Ishikawa (cell line): ENCODE results near the gene FAM168A.

Experiments used
- CEBPB ChIP-seq: IDR thresholded peaks from 2 replicates; pipeline ENCODE4 v1.6.1; 2012
- CREB1 ChIP-seq: IDR thresholded peaks from 2 replicates; pipeline ENCODE4 v1.6.1; 2012; ENCODE audit warnings: low read depth
- EP300 ChIP-seq: IDR thresholded peaks from 2 replicates; pipeline ENCODE4 v1.6.1; 2012; ENCODE audit warnings: borderline replicate concordance
- FOXM1 ChIP-seq: IDR thresholded peaks from 2 replicates; pipeline ENCODE4 v1.6.1; 2012; ENCODE audit warnings: low read depth, borderline replicate concordance
- MAX ChIP-seq: IDR thresholded peaks from 2 replicates; pipeline ENCODE4 v1.6.1; 2012
- NFIC ChIP-seq: IDR thresholded peaks from 2 replicates; pipeline ENCODE4 v1.6.1; 2012
- RAD21 ChIP-seq: IDR thresholded peaks from 2 replicates; pipeline ENCODE4 v1.6.1; 2012; ENCODE audit warnings: low read depth
- TAF1 ChIP-seq: IDR thresholded peaks from 2 replicates; pipeline ENCODE4 v1.6.1; 2012; ENCODE audit warnings: low read depth, mild to moderate bottlenecking
- TCF12 ChIP-seq: IDR thresholded peaks from 2 replicates; pipeline ENCODE4 v1.6.1; 2012; ENCODE audit warnings: low read depth
- TEAD4 ChIP-seq: IDR thresholded peaks from 2 replicates; pipeline ENCODE4 v1.6.1; 2012
- USF1 ChIP-seq: IDR thresholded peaks from 2 replicates; pipeline ENCODE4 v1.6.1; 2012
- YY1 ChIP-seq: IDR thresholded peaks from 2 replicates; pipeline ENCODE4 v1.6.1; 2012; ENCODE audit warnings: low read depth
- ZBTB7A ChIP-seq: IDR thresholded peaks from 2 replicates; pipeline ENCODE4 v1.6.1; 2012; ENCODE audit warnings: low read depth
- TF ChIP-seq, protein P1 (sequence below): IDR thresholded peaks from 2 replicates; pipeline ENCODE4 v1.6.1; 2012; ENCODE audit warnings: low read depth, mild to moderate bottlenecking

GRCh38 chr11:73469401-73469800 lies 128.5 kb downstream of the FAM168A start:
- TF ChIP-seq CREB1: no peak
- TF ChIP-seq TAF1: no peak
- TF ChIP-seq EP300: no peak
- TF ChIP-seq TEAD4: no peak
- TF ChIP-seq, protein P1, sequence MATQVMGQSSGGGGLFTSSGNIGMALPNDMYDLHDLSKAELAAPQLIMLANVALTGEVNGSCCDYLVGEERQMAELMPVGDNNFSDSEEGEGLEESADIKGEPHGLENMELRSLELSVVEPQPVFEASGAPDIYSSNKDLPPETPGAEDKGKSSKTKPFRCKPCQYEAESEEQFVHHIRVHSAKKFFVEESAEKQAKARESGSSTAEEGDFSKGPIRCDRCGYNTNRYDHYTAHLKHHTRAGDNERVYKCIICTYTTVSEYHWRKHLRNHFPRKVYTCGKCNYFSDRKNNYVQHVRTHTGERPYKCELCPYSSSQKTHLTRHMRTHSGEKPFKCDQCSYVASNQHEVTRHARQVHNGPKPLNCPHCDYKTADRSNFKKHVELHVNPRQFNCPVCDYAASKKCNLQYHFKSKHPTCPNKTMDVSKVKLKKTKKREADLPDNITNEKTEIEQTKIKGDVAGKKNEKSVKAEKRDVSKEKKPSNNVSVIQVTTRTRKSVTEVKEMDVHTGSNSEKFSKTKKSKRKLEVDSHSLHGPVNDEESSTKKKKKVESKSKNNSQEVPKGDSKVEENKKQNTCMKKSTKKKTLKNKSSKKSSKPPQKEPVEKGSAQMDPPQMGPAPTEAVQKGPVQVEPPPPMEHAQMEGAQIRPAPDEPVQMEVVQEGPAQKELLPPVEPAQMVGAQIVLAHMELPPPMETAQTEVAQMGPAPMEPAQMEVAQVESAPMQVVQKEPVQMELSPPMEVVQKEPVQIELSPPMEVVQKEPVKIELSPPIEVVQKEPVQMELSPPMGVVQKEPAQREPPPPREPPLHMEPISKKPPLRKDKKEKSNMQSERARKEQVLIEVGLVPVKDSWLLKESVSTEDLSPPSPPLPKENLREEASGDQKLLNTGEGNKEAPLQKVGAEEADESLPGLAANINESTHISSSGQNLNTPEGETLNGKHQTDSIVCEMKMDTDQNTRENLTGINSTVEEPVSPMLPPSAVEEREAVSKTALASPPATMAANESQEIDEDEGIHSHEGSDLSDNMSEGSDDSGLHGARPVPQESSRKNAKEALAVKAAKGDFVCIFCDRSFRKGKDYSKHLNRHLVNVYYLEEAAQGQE: no peak
- TF ChIP-seq YY1: no peak
- TF ChIP-seq CEBPB: no peak
- no peak for TF ChIP-seq RAD21
- TF ChIP-seq USF1: no peak
- no peak for TF ChIP-seq NFIC
- TF ChIP-seq MAX: no peak
- no peak for TF ChIP-seq FOXM1
- no peak for TF ChIP-seq ZBTB7A
- TF ChIP-seq TCF12: no peak
